ENCODE measurements around the gene RAD51B.
"Not testable (repeated sequence)": the region's sequence is repeated elsewhere in the genome, so short reads cannot be mapped to it uniquely, and the experiment has no call there.

RAD51B gene

GRCh38 chr14:67975470-67975869, 155.9 kb downstream of the RAD51B start:
- Histone ChIP-seq H3K36me3 (ENCODE audit: control insufficient read depth in 1 of 2, insufficient read depth in 2 of 2, low read length in 2 of 2) (no peaks in the 10 kb centered on the region), H3K9ac (ENCODE audit: low read depth in 1 of 2, low read length in 2 of 2) (no peak overlapping the region), H3K27ac (ENCODE audit: low read depth, low read length) (no peak overlapping the region), H3K4me3 (ENCODE audit: low read depth in 1 of 2, low read length in 2 of 2) (no peak overlapping the region), H3K9me3 (ENCODE audit: control insufficient read depth in 1 of 2, low read length in 2 of 2) (no peaks in the 10 kb centered on the region), H3K4me1 (ENCODE audit: control insufficient read depth in 1 of 2, insufficient read depth in 2 of 2, low read length in 2 of 2) (peaks cover 6 to 44% of the 10 kb centered on the region in 2 donors), H3K27me3 (ENCODE audit: control insufficient read depth in 1 of 2, insufficient read depth in 2 of 2, low read length in 2 of 2) (no peaks in the 10 kb centered on the region)

DNA sequence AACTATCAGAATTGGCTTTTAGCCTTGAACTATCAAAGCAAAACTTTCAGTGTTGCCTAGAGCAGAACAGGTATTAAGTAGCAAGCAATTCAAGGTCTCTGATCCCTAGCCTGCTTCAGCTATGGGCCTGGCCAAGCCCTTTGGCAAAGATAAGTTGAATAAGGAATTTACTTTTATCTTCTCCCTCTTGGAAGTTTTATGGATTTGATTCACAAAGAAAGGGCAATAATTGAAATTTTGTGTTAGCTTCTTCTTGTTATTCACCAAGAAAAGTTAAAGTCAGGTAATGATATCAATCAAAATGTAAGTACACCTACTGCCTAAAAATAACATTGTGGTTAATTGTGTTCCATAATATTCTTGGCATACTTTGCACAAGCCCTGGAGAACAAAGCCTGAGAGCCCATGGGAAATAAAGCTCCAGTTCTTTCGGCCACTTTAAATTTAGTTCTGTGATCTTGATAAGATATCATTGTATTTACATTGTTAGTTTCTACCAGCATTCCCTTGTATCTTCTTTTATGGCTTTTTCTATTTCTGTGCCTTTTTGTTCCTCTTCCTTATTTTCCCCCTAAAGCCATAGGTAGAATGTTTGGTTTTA, 158.0 kb downstream of the RAD51B start:
- no peak overlapping the region for H3K9ac ChIP-seq (ENCODE audit: low read depth in 1 of 2, low read length in 2 of 2)
- no peak overlapping the region for H3K27ac ChIP-seq (ENCODE audit: low read depth, low read length)
- H3K36me3 ChIP-seq (ENCODE audit: control insufficient read depth in 1 of 2, insufficient read depth in 2 of 2, low read length in 2 of 2): no peaks in the 10 kb centered on the region
- no peaks in the 10 kb centered on the region for H3K9me3 ChIP-seq (ENCODE audit: control insufficient read depth in 1 of 2, low read length in 2 of 2)
- peaks cover 0 to 31% of the 10 kb centered on the region in 2 donors for H3K4me1 ChIP-seq (ENCODE audit: control insufficient read depth in 1 of 2, insufficient read depth in 2 of 2, low read length in 2 of 2)
- no peaks in the 10 kb centered on the region for H3K27me3 ChIP-seq (ENCODE audit: control insufficient read depth in 1 of 2, insufficient read depth in 2 of 2, low read length in 2 of 2)
- no peak overlapping the region for H3K4me3 ChIP-seq (ENCODE audit: low read depth in 1 of 2, low read length in 2 of 2)

DNA sequence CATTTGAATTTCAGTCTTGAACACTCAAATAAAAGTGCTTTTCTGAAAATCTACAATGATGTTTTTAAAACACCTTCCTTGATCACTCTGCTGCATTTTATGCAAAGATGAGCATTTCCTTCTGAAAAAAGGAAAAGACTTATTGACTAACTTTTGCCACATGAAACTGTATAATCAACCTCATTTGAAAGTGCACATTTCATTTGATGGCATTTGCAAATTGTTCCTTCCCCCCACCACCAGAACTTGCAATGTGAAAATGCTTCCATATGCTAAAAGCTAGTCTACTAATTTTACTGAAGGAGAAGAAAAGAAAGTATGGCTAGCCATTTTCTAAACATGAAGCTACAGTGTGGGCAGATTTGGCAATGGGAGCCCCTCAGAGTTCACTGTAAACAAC, 159.2 kb downstream of the RAD51B start:
- Histone ChIP-seq H3K9me3 (ENCODE audit: control insufficient read depth in 1 of 2, low read length in 2 of 2) (no peaks in the 10 kb centered on the region), H3K9ac (ENCODE audit: low read depth in 1 of 2, low read length in 2 of 2) (no peak overlapping the region), H3K27me3 (ENCODE audit: control insufficient read depth in 1 of 2, insufficient read depth in 2 of 2, low read length in 2 of 2) (no peaks in the 10 kb centered on the region), H3K4me3 (ENCODE audit: low read depth in 1 of 2, low read length in 2 of 2) (no peak overlapping the region), H3K4me1 (ENCODE audit: control insufficient read depth in 1 of 2, insufficient read depth in 2 of 2, low read length in 2 of 2) (peaks cover 0 to 23% of the 10 kb centered on the region in 2 donors), H3K36me3 (ENCODE audit: control insufficient read depth in 1 of 2, insufficient read depth in 2 of 2, low read length in 2 of 2) (no peaks in the 10 kb centered on the region), H3K27ac (ENCODE audit: low read depth, low read length) (no peak overlapping the region)

- H3K9ac ChIP-seq (ENCODE audit: low read depth in 1 of 2, low read length in 2 of 2): no peak overlapping the region
- no peaks in the 10 kb centered on the region for H3K27me3 ChIP-seq (ENCODE audit: control insufficient read depth in 1 of 2, insufficient read depth in 2 of 2, low read length in 2 of 2)
- H3K36me3 ChIP-seq (ENCODE audit: control insufficient read depth in 1 of 2, insufficient read depth in 2 of 2, low read length in 2 of 2): no peaks in the 10 kb centered on the region
- H3K9me3 ChIP-seq (ENCODE audit: control insufficient read depth in 1 of 2, low read length in 2 of 2): no peaks in the 10 kb centered on the region
- no peak overlapping the region for H3K27ac ChIP-seq (ENCODE audit: low read depth, low read length)
- no peak overlapping the region for H3K4me3 ChIP-seq (ENCODE audit: low read depth in 1 of 2, low read length in 2 of 2)
- H3K4me1 ChIP-seq (ENCODE audit: control insufficient read depth in 1 of 2, insufficient read depth in 2 of 2, low read length in 2 of 2): peaks cover 0 to 3% of the 10 kb centered on the region in 2 donors
These were observed 163.4 kb downstream of the RAD51B start for GRCh38 chr14:67982711-67983608.

- Histone ChIP-seq H3K9ac (ENCODE audit: low read depth in 1 of 2, low read length in 2 of 2) (no peak overlapping the region), H3K9me3 (ENCODE audit: control insufficient read depth in 1 of 2, low read length in 2 of 2) (no peaks in the 10 kb centered on the region), H3K4me1 (ENCODE audit: control insufficient read depth in 1 of 2, insufficient read depth in 2 of 2, low read length in 2 of 2) (no peaks in the 10 kb centered on the region), H3K36me3 (ENCODE audit: control insufficient read depth in 1 of 2, insufficient read depth in 2 of 2, low read length in 2 of 2) (no peaks in the 10 kb centered on the region), H3K27me3 (ENCODE audit: control insufficient read depth in 1 of 2, insufficient read depth in 2 of 2, low read length in 2 of 2) (no peaks in the 10 kb centered on the region), H3K27ac (ENCODE audit: low read depth, low read length) (no peak overlapping the region), H3K4me3 (ENCODE audit: low read depth in 1 of 2, low read length in 2 of 2) (no peak overlapping the region)
These were observed 164.7 kb downstream of the RAD51B start for GRCh38 chr14:67984274-67984673.

GRCh38 chr14:67986131-67986841, 166.7 kb downstream of the RAD51B start:
- Histone ChIP-seq H3K27me3 (ENCODE audit: control insufficient read depth in 1 of 2, insufficient read depth in 2 of 2, low read length in 2 of 2) (no peaks in the 10 kb centered on the region), H3K4me1 (ENCODE audit: control insufficient read depth in 1 of 2, insufficient read depth in 2 of 2, low read length in 2 of 2) (peaks cover 0 to 3% of the 10 kb centered on the region in 2 donors), H3K9me3 (ENCODE audit: control insufficient read depth in 1 of 2, low read length in 2 of 2) (no peaks in the 10 kb centered on the region), H3K4me3 (ENCODE audit: low read depth in 1 of 2, low read length in 2 of 2) (no peak overlapping the region), H3K27ac (ENCODE audit: low read depth, low read length) (no peak overlapping the region), H3K36me3 (ENCODE audit: control insufficient read depth in 1 of 2, insufficient read depth in 2 of 2, low read length in 2 of 2) (no peaks in the 10 kb centered on the region), H3K9ac (ENCODE audit: low read depth in 1 of 2, low read length in 2 of 2) (no peak overlapping the region)

DNA sequence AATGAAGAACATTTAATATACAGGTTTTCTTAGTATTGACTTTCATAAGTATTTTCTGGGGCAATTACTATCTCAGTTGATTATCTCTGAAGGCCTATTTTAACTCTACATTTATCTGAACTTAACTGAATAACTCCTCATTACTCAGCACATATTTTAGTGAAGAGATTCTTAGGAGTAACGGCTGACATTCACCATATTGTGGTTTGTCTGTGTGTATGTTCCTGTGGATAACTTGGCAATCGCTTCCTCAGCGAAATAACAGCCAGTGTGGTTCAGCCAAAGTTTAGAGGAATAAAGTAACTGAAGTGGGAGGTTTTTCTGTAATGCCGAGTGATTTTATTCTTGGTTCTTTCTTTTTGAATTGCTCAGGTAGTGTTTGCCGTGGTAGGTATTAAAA, 168.0 kb downstream of the RAD51B start:
- no peaks in the 10 kb centered on the region for H3K36me3 ChIP-seq (ENCODE audit: control insufficient read depth in 1 of 2, insufficient read depth in 2 of 2, low read length in 2 of 2)
- H3K27me3 ChIP-seq (ENCODE audit: control insufficient read depth in 1 of 2, insufficient read depth in 2 of 2, low read length in 2 of 2): no peaks in the 10 kb centered on the region
- H3K4me3 ChIP-seq (ENCODE audit: low read depth in 1 of 2, low read length in 2 of 2): no peak overlapping the region
- peaks cover 0 to 3% of the 10 kb centered on the region in 2 donors for H3K4me1 ChIP-seq (ENCODE audit: control insufficient read depth in 1 of 2, insufficient read depth in 2 of 2, low read length in 2 of 2)
- no peak overlapping the region for H3K9ac ChIP-seq (ENCODE audit: low read depth in 1 of 2, low read length in 2 of 2)
- H3K9me3 ChIP-seq (ENCODE audit: control insufficient read depth in 1 of 2, low read length in 2 of 2): no peaks in the 10 kb centered on the region
- H3K27ac ChIP-seq (ENCODE audit: low read depth, low read length): no peak overlapping the region

GRCh38 chr14:67988210-67988609, 168.6 kb downstream of the RAD51B start:
- not testable (repeated sequence) for H3K4me1 ChIP-seq (ENCODE audit: control insufficient read depth in 1 of 2, insufficient read depth in 2 of 2, low read length in 2 of 2); H3K36me3 ChIP-seq (ENCODE audit: control insufficient read depth in 1 of 2, insufficient read depth in 2 of 2, low read length in 2 of 2); H3K9me3 ChIP-seq (ENCODE audit: control insufficient read depth in 1 of 2, low read length in 2 of 2); H3K4me3 ChIP-seq (ENCODE audit: low read depth in 1 of 2, low read length in 2 of 2); H3K27ac ChIP-seq (ENCODE audit: low read depth, low read length); H3K27me3 ChIP-seq (ENCODE audit: control insufficient read depth in 1 of 2, insufficient read depth in 2 of 2, low read length in 2 of 2); H3K9ac ChIP-seq (ENCODE audit: low read depth in 1 of 2, low read length in 2 of 2)

- no peak overlapping the region for H3K27ac ChIP-seq (ENCODE audit: low read depth, low read length)
- H3K4me1 ChIP-seq (ENCODE audit: control insufficient read depth in 1 of 2, insufficient read depth in 2 of 2, low read length in 2 of 2): peaks cover 0 to 3% of the 10 kb centered on the region in 2 donors
- H3K4me3 ChIP-seq (ENCODE audit: low read depth in 1 of 2, low read length in 2 of 2): no peak overlapping the region
- H3K9me3 ChIP-seq (ENCODE audit: control insufficient read depth in 1 of 2, low read length in 2 of 2): no peaks in the 10 kb centered on the region
- no peak overlapping the region for H3K9ac ChIP-seq (ENCODE audit: low read depth in 1 of 2, low read length in 2 of 2)
- H3K36me3 ChIP-seq (ENCODE audit: control insufficient read depth in 1 of 2, insufficient read depth in 2 of 2, low read length in 2 of 2): no peaks in the 10 kb centered on the region
- H3K27me3 ChIP-seq (ENCODE audit: control insufficient read depth in 1 of 2, insufficient read depth in 2 of 2, low read length in 2 of 2): no peaks in the 10 kb centered on the region
These were observed 171.0 kb downstream of the RAD51B start for GRCh38 chr14:67990576-67990975.

DNA sequence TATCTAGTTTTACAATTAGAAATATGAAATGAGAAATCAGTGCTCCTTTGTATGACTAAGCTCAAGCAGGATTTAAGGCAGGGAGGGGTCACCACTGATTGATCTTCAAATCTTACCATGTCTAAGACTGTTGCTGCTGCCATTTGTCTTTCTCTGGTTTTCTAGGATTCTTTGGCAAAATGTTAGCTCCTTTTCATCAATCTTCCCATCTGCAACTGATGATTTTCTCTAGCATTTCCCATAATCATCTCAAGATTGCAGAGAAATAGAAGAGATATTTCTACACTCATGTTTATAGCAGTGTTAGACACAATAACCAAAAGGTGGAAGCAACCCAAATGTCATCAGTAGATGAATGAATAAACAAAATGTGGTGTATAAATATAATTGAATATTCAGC, 175.0 kb downstream of the RAD51B start:
- H3K4me1 ChIP-seq (ENCODE audit: control insufficient read depth in 1 of 2, insufficient read depth in 2 of 2, low read length in 2 of 2): peaks cover 3 to 14% of the 10 kb centered on the region in 2 donors
- no peak overlapping the region for H3K4me3 ChIP-seq (ENCODE audit: low read depth in 1 of 2, low read length in 2 of 2)
- no peak overlapping the region for H3K27ac ChIP-seq (ENCODE audit: low read depth, low read length)
- H3K36me3 ChIP-seq (ENCODE audit: control insufficient read depth in 1 of 2, insufficient read depth in 2 of 2, low read length in 2 of 2): no peaks in the 10 kb centered on the region
- no peaks in the 10 kb centered on the region for H3K9me3 ChIP-seq (ENCODE audit: control insufficient read depth in 1 of 2, low read length in 2 of 2)
- H3K9ac ChIP-seq (ENCODE audit: low read depth in 1 of 2, low read length in 2 of 2): no peak overlapping the region
- H3K27me3 ChIP-seq (ENCODE audit: control insufficient read depth in 1 of 2, insufficient read depth in 2 of 2, low read length in 2 of 2): no peaks in the 10 kb centered on the region
